A549 (cell line): ENCODE results near the gene SRRT. TPM values are rescaled to one million over a fixed set of nuclear protein-coding genes. Genes with fewer than 3 reads are reported as not detected.
A peak's percentile ranks its signal among the peaks of the same experiment; 100 is the strongest.

Experiments
- BCL3 ChIP-seq: fragments of >200 bp; sonication (Bioruptor Twin); formaldehyde crosslinking; IDR thresholded peaks from 3 replicates; pipeline ENCODE4 v1.6.1; 2016
- CBX2 ChIP-seq: fragments of 200-600 bp; sonication (generic); IDR thresholded peaks from 2 replicates; pipeline ENCODE4 v1.6.1; 2016; ENCODE audit warnings: low read depth, mild to moderate bottlenecking, borderline replicate concordance
- CHD2 ChIP-seq: fragments of 150-350 bp; IDR thresholded peaks from 2 replicates; pipeline ENCODE4 v1.6.1; 2014; ENCODE audit warnings: low read length; ENCODE audit not compliant: partially characterized antibody
- CTCF ChIP-seq: fragments of >200 bp; sonication (Bioruptor Twin); formaldehyde crosslinking; IDR thresholded peaks from 3 replicates; pipeline ENCODE4 v1.5.1; 2016
- E2F6 ChIP-seq: IDR thresholded peaks from 2 replicates; pipeline ENCODE4 v1.6.1; 2012; ENCODE audit warnings: low read depth, borderline replicate concordance
- ELK1 ChIP-seq: fragments of 150-350 bp; IDR thresholded peaks from 2 replicates; pipeline ENCODE4 v1.6.1; 2014; ENCODE audit warnings: low read depth, mild to moderate bottlenecking, low read length
- ESRRA ChIP-seq: fragments of 150-350 bp; IDR thresholded peaks from 2 replicates; pipeline ENCODE4 v1.6.1; 2014; ENCODE audit warnings: mild to moderate bottlenecking, low read length, borderline replicate concordance
- HES2 ChIP-seq: fragments of >200 bp; sonication (Bioruptor Twin); formaldehyde crosslinking; IDR thresholded peaks from 2 replicates; pipeline ENCODE4 v1.6.1; 2016
- HEYL ChIP-seq: fragments of 250-450 bp; sonication (Bioruptor Pico); IDR thresholded peaks from 2 replicates; pipeline ENCODE4 v1.8.0; 2021; ENCODE audit warnings: mild to moderate bottlenecking, moderate library complexity
- HOXB13 ChIP-seq: fragments of 250-450 bp; sonication (Bioruptor Pico); IDR thresholded peaks from 2 replicates; pipeline ENCODE4 v1.5.0; 2020; ENCODE audit warnings: low read depth, mild to moderate bottlenecking, moderate library complexity
- HOXB5 ChIP-seq: fragments of 250-450 bp; sonication (Bioruptor Pico); IDR thresholded peaks from 2 replicates; pipeline ENCODE4 v1.5.0; 2020; ENCODE audit warnings: mild to moderate bottlenecking, moderate library complexity
- JUN ChIP-seq, 2 experiments: fragments of >200 bp; sonication (Bioruptor Twin); formaldehyde crosslinking; IDR thresholded peaks; 2 replicates in 1 of 2; 3 replicates in 1 of 2; pipeline ENCODE4 v1.6.1; 2016 to 2017
- KDM5A ChIP-seq: fragments of 200-600 bp; sonication (generic); IDR thresholded peaks from 2 replicates; pipeline ENCODE4 v1.6.1; 2016; ENCODE audit warnings: antibody characterized with exemption, mild to moderate bottlenecking
- MAFK ChIP-seq: fragments of 450-650 bp; IDR thresholded peaks from 2 replicates; pipeline ENCODE4 v1.6.1; 2014; ENCODE audit not compliant: partially characterized antibody
- MYC ChIP-seq: IDR thresholded peaks from 2 replicates; pipeline ENCODE4 v1.6.1; 2012; ENCODE audit warnings: mild to moderate bottlenecking, inconsistent platforms, low read length, improper control_type of control experiment, borderline replicate concordance
- NFE2L2 ChIP-seq: fragments of 150-350 bp; conservative IDR thresholded peaks from 2 replicates; pipeline ENCODE4 v1.6.1; 2014; ENCODE audit warnings: low read length
- NR3C1 ChIP-seq: fragments of >200 bp; sonication (Bioruptor Twin); formaldehyde crosslinking; IDR thresholded peaks from 3 replicates; pipeline ENCODE4 v1.6.1; 2017
- PHF8 ChIP-seq: fragments of 200-600 bp; sonication (generic); IDR thresholded peaks from 2 replicates; pipeline ENCODE4 v1.6.1; 2016; ENCODE audit warnings: low read depth, mild to moderate bottlenecking, antibody characterized with exemption, moderate library complexity, borderline replicate concordance
- POLR2AphosphoS2 ChIP-seq: conservative IDR thresholded peaks from 2 replicates; pipeline ENCODE4 v1.6.1; 2012; ENCODE audit warnings: low read length, improper control_type of control experiment, inconsistent platforms
- RAD21 ChIP-seq, 2 experiments: fragments of >200 bp in 1 of 2; sonication (Bioruptor Twin) in 1 of 2; formaldehyde crosslinking in 1 of 2; IDR thresholded peaks in 1 of 2; conservative IDR thresholded peaks in 1 of 2; 2 replicates in 1 of 2; 3 replicates in 1 of 2; pipeline ENCODE4 v1.6.1; 2012 to 2018; ENCODE audit warnings: inconsistent platforms in 1 of 2
- RARB ChIP-seq: fragments of 250-450 bp; sonication (Bioruptor Pico); IDR thresholded peaks from 2 replicates; pipeline ENCODE4 v1.8.0; 2021; ENCODE audit warnings: mild to moderate bottlenecking, moderate library complexity
- RFX5 ChIP-seq: fragments of 450-650 bp; IDR thresholded peaks from 2 replicates; pipeline ENCODE4 v1.7.1; 2014; ENCODE audit warnings: antibody characterized with exemption, mild to moderate bottlenecking, moderate library complexity
- SMC3 ChIP-seq: fragments of >200 bp; sonication (Bioruptor Twin); formaldehyde crosslinking; IDR thresholded peaks from 3 replicates; pipeline ENCODE4 v1.6.1; 2018; ENCODE audit warnings: inconsistent platforms
- SREBF2 ChIP-seq: fragments of 450-650 bp; IDR thresholded peaks from 2 replicates; pipeline ENCODE4 v1.6.1; 2014; ENCODE audit warnings: mild to moderate bottlenecking, moderate library complexity
- ZFP36 ChIP-seq: fragments of 450-650 bp; IDR thresholded peaks from 2 replicates; pipeline ENCODE4 v1.6.1; 2014; ENCODE audit warnings: borderline replicate concordance; ENCODE audit not compliant: partially characterized antibody
- ZSCAN20 ChIP-seq: fragments of 250-450 bp; sonication (Bioruptor Pico); IDR thresholded peaks from 2 replicates; pipeline ENCODE4 v1.8.0; 2022; ENCODE audit warnings: mild to moderate bottlenecking, moderate library complexity
- polyA plus RNA-seq, 4 experiments: library from polyadenylated mRNA; depleted of rRNA in 3 of 4; stranded (reverse); fragments of >200 nt; fragmentation: RNase III in 1 of 4; extraction: RNeasy Plus Mini Kit Qiagen cat#74134 plus additional on column Dnase treatment in 1 of 4; gene quantifications; 2 replicates in 3 of 4; 3 replicates in 1 of 4; pipeline ENCODE4 v1.2.3, GENCODE V29; 2011 to 2017
- TF ChIP-seq, protein P1 (sequence below): IDR thresholded peaks from 2 replicates; pipeline ENCODE4 v1.6.1; 2012
- TF ChIP-seq, protein P2 (sequence below): IDR thresholded peaks from 2 replicates; pipeline ENCODE4 v1.6.1; 2012

SRRT gene
- polyA plus RNA-seq, 2 of the 4 experiments (the other 2 are of a cell fraction), result 49.9 to 194 TPM

DNA sequence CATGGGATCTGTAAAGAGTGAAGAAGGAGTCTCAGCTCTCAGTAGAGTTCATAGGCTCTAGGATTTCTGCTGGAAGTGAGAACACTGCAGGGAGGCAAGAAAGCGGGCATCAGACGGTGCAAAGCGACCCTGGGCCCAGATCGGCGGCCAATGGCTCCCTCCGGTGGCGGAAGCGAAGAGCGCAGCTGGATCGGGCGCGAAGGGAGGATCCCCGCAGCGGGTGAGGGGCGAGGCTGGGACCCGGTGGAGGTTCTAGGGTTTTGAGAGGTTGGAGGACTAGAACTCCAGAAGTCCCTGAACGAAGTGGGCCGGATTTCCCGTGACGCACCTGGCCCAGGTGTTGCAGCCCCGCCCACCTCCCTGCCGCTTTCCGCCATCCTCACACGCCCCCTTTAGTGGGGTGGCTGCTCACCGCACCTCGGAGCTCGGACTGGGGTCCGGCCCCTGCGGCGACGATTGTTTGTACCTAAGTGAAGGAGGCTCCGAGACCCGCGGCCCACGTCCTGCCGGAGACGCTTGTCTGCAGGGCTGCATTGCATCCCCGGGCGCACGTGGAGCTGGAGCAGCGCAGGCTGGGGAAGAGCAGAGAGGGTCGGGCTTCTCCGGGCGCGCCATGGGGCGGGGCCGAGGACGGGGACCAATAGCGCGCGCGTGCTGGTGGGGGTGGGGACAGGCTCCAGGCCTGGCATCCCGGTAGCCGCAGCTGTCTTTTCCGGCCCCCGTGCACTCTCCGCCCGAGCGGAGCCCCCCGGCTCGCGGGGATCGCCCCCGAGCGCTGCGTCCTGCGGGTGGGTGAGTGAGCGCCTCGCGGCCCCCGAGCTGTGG is 22.6 kb upstream of the SRRT start, which contains the start of gene SLC12A9 (continued):
- TF ChIP-seq, protein P1, sequence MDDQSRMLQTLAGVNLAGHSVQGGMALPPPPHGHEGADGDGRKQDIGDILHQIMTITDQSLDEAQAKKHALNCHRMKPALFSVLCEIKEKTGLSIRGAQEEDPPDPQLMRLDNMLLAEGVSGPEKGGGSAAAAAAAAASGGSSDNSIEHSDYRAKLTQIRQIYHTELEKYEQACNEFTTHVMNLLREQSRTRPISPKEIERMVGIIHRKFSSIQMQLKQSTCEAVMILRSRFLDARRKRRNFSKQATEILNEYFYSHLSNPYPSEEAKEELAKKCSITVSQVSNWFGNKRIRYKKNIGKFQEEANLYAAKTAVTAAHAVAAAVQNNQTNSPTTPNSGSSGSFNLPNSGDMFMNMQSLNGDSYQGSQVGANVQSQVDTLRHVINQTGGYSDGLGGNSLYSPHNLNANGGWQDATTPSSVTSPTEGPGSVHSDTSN, result no peak
- TF ChIP-seq CHD2 (no peak), CBX2 (no peak), SREBF2 (no peak), HES2 (no peak), JUN (IDR thresholded peaks at IDR 0.05) (peak in 1 of 2 experiments; percentile 32; a peak in 1 of 5 replicates), POLR2AphosphoS2 (no peak), NR3C1 (no peak), PHF8 (peak; percentile 38; the same call in 1 of the 2 replicates), MAFK (no peak), KDM5A (peak; percentile 94), CTCF (peak; percentile 95), HEYL (CRISPR knock-in tag) (no peak), RAD21 (conservative IDR thresholded peaks at IDR 0.05 in 1 of 2, IDR thresholded peaks at IDR 0.05 in 1 of 2) (peak; percentile 94 to 98), SMC3 (peak; percentile 95), BCL3 (no peak), MYC (peak; percentile 72), ZSCAN20 (CRISPR knock-in tag) (0 out of 2 replicates have a peak, but pooled peaks have one; percentile 25), HOXB13 (CRISPR knock-in tag) (no peak), HOXB5 (CRISPR knock-in tag) (no peak), ESRRA (no peak), ZFP36 (no peak), E2F6 (peak; percentile 49; the same call in 1 of the 2 replicates), NFE2L2 (no peak), RARB (no peak), ELK1 (no peak), RFX5 (no peak)
- TF ChIP-seq, protein P2, sequence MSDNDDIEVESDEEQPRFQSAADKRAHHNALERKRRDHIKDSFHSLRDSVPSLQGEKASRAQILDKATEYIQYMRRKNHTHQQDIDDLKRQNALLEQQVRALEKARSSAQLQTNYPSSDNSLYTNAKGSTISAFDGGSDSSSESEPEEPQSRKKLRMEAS, result peak; percentile 98
